NCI-H146 treated with DMSO at 0.1 percent for 48 hours (cell line): ENCODE measurements around the gene ZDHHC21.

Experiments
- DNase-seq: peaks from one replicate; lab custom pipeline; 2025; ENCODE audit not compliant: unreplicated experiment; lab: John Stamatoyannopoulos, UW

The ZDHHC21 gene

GRCh38 chr9:14618836-14619420 lies 74.3 kb downstream of the ZDHHC21 start:
- DNase-seq: no peak

- peak; percentile 72 for DNase-seq
These were observed 76.8 kb downstream of the ZDHHC21 start for GRCh38 chr9:14616188-14616982.

GRCh38 chr9:14608540-14608939 lies 84.7 kb downstream of the ZDHHC21 start:
- peak; percentile 99 for DNase-seq

- DNase-seq: no peak
These were observed 95.9 kb downstream of the ZDHHC21 start for GRCh38 chr9:14597171-14597799.

- DNase-seq: no peak
These were observed 99.8 kb downstream of the ZDHHC21 start for GRCh38 chr9:14593406-14593805.

GRCh38 chr9:14591411-14591810 lies 101.8 kb downstream of the ZDHHC21 start:
- DNase-seq: no peak

- DNase-seq: no peak
These were observed 107.3 kb downstream of the ZDHHC21 start for GRCh38 chr9:14585730-14586473.

GRCh38 chr9:14584571-14584970 lies 108.7 kb downstream of the ZDHHC21 start:
- DNase-seq: no peak

GRCh38 chr9:14578030-14578429 lies 115.2 kb downstream of the ZDHHC21 start:
- no peak for DNase-seq

- DNase-seq: no peak
These were observed 119.1 kb downstream of the ZDHHC21 start for GRCh38 chr9:14574173-14574572.

- no peak for DNase-seq
These were observed 119.9 kb downstream of the ZDHHC21 start for GRCh38 chr9:14573319-14573718.

- DNase-seq: no peak
These were observed 127.7 kb downstream of the ZDHHC21 start for GRCh38 chr9:14565352-14566016.

- peak; percentile 29 for DNase-seq
These were observed 129.2 kb downstream of the ZDHHC21 start for GRCh38 chr9:14563902-14564624.

GRCh38 chr9:14561929-14562405 lies 131.3 kb downstream of the ZDHHC21 start:
- peak; percentile 76 for DNase-seq
